RPMI8226 (cell line): ENCODE data around the gene LARGE1.

ENCODE experiments used
- DNase-seq: peaks from one replicate; pipeline ENCODE4 v3.0.0-alpha.2; 2015

Gene LARGE1

DNA sequence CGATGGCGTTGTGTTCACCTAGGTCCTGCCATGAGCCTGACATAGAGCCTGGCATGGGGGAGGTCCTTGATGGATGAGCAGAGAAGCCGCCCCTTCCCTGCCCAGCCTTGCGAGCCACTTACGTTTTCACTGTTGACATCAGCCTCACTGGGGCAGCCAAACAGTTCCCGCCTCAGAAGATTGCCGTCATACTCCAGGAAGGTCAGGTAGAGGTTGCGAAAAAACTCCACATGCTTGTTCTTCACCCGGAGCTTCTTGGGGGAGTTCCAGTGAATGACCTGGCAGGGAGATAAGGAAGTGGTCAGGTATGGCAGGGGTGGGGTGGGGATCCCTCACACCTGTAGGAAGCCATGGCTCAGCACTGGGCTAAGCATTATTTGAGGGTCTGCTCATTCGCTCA is 582.8 kb downstream of the LARGE1 start:
- DNase-seq = no peak

DNA sequence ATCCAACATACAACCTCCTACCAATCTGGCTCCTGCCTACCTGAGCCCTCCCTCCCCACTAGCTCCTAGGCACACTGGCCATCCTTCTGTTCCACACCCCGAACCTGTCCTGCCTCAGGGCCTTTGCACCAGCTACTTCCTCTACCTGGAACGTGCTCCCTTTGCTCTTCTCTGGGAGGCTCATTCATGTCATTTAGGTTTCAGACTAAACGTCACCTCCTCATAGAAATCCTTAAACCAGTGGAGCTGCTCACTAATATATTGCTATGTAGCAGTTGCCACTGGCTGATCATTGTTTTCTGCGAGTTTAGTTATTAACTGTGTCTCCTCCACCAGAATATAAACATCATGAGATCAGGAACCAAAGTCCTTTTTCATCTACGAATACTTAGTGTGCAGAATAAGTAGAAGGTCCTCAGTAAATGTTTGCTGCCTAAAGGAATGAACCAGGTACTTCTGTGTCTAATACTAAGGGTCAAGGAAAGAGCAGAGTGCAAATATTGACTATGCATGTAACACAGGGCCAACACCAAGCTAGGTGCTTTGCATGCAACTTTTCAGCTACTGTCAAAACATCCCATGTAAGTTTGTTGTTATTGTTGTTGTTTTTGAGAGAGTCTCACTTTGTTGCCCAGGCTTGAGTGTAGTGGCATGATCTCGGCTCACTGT is 584.5 kb downstream of the LARGE1 start:
- DNase-seq = no peak

DNA sequence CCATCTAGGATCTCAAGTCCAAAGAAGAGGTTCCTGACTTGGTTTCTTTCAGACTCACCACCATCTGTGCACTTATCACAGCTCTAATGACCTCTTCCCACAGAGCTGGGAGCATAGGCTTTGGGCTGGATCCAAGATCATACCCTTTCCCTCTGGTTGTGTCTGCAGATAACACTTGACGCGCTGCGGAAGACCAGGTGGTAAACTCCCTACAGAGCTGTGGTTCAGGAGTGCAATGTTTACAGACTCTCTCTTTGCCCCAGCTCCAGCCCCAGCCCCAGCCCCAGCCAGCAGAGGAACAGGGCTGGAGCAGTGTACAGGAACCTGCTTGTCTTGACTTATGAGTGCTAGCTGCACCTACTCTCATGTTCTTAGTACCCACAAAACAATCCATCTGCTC is 587.7 kb downstream of the LARGE1 start:
- DNase-seq = no peak

DNA sequence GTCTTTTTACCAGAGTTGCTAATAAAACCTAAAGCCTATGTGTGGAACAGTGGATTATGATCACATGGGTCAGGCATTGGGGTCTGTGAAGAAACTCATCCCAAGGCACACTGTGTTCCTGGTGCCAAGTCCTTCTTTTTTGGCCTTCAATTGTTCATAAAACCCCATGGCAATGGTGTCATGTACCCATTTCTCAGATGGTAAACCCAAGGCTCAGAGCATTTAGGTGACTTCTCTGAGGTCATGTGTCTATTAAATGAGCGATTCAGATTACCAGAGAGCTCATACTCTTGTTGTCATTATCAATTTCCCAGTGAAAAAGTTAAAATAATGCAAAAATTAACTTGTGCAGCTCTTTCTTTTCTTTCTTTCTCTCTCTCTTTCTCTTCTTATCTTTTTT is 589.3 kb downstream of the LARGE1 start:
- DNase-seq = no peak

DNA sequence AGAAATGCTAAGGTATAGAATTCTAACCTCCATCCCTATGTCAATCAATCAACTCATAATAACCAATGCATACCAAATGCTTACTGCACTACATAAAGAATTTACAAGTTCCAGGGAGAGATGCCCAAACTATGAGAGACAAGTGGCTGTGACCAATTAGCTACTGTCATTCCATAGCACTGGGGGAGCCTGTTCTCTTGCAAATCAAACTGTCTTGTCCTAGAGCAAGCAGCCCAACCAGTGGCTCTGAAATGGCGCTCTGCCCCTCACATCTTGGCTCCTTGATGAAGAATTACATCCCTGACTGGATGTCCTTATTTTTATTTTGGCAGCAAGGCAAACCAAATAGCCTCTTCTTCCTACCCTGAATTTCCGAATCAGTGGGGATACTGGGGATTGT is 589.7 kb downstream of the LARGE1 start:
- no peak for DNase-seq

DNA sequence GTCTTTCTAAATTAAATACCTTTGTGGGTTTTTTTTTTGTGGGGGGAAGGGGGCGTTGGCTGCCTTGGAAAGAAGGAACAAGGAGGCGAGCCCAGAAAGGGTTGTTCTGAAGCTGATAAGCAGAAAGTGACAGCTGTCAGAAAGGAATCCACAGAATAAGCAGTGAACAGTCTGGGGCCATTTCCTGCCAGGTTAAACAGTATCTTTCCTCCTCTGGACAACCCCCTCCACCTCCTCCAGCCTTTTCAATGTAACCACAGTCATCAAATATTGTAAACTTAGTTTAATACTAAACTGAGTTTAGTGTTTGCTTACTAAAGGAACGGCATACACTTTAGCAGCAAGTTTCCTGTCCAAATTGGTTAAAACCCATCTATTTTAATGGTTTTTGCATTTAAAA is 590.9 kb downstream of the LARGE1 start:
- DNase-seq = no peak

DNA sequence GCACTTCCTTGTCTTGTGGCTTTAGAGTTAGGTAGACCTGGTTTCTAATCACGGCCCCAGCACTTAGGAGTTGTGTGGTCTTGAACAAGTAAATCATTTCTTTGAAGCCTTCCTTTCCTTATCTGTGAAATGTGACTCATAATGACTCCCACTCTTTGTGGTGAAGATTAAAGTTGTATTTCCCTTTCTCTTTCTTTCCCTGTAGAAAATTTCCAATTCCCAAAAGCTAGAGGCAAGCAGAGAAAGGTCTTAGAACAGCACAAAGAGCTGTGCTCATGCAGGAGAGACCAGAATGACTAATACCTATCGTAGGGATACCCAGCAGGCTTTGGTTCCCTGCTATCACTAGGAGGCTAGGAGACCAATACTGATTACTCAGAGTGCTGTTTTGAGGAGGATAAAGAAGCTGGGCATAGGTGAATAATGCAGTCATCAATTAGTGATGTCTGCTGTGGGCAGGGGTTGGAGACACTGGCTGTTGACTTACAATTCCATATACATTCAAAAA is 591.4 kb downstream of the LARGE1 start:
- DNase-seq = no peak

DNA sequence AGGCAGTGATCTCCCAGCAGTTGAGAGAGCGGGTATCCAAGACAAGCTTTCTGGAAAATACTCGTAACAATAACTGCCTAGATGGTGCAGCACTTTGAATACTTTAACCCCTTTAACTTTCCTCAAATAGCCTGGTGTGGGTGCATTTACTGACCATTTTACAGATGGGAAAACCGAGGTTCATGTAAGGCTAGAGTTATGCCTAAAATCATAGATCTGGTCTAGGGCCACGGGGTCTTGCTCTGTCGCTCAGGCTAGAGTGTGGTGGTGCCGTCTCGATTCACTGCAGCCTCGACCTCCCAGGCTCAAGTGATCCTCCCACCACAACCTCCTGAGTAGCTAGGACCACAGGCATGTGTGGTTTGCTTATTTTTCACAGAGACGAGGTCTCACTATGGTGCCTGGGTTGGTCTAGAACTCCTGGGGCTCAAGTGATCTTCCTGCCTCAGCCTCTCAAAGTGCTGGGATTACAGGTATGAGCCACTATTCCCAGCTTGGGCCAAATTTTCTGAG is 592.9 kb downstream of the LARGE1 start:
- no peak for DNase-seq

DNA sequence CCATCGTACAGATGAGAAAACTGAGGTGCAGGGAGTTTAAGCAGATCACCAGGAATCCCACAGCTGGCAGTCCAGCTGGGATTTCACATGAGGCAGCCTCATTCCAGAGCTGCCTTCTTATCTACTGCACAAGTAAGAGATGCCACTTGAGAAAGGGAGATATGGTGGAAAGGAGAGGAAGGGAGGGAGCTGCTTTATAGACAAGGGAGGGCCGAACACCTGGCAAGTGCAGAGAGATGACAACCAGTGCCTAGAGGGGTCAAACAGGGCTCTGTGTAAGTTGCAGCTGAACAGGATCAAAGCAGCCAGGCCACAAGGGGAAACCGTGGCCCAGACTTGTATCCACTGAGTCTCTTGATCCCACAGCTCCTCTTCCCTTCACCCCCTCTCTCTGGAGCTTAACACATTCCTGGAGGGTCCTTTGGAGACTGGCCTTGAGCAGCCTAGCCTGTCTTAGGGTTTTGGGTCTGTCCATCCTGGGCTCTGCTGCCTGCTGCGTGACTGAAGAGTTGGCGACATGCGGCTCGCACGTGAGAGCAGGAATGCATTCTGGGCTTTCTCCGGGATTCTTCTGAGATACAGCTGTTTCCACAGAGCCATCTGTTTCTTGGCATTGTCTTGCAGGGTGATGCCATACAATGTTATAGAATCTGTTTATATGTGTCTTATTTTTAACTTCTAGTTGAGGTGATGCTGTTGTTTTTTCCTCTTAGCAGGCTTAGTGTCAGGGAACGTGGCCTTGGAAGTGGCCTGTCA is 593.6 kb downstream of the LARGE1 start:
- DNase-seq = no peak

DNA sequence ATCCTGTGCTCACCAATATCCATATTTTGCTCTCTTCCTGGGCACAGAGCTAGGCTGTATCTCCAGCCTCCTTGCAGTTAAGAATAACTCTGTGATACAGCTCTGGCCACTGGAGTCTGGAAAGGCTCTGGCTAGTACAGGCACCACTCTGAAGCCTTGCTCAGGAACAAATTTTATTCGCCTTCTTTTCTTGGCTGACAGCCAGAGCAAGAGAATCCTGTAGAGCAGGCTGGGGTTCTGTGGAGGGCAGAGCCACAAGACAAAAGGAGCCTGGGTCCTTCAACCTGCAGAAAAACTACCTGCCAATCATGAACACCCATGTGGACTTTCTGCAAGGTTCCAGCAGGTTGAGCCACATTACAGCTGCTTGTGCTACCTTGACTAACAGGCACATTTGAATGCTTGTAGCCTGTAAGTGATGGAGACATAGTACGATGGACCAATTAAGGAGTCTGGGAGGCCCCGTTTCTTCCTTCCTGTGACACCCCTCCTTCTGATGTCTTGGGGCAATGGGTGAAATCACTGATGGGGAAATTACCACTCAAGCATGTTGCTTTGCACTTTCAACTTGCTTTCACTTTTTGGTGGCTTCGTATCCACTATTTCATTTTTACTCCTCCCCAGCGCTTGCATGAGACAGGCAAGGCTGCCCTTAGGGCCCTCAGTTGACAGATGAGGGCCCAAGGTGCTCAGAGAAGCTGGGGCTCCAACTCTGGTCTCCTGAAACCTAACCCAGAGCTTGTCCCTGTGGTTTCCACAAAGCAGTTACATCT is 594.9 kb downstream of the LARGE1 start:
- DNase-seq = no peak

DNA sequence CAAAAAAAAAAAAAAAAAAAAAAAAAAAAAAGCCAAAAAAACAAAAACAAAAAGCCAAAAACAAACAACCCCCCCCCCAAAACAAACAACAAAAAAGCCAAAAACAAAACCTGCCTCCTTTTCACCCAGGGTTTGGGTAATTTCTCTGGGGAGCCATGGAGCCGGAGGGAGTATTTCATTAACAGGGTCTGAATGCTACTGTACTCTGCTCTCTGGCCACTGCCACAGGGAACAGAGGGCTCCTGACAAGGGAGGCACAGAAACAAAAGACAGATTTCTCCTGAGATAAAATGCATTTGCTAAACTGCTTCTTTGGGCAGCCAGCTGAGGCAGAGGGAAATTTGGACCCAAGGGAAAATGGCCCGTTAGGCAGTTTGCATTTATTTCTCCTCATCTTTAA is 596.0 kb downstream of the LARGE1 start:
- no peak for DNase-seq

DNA sequence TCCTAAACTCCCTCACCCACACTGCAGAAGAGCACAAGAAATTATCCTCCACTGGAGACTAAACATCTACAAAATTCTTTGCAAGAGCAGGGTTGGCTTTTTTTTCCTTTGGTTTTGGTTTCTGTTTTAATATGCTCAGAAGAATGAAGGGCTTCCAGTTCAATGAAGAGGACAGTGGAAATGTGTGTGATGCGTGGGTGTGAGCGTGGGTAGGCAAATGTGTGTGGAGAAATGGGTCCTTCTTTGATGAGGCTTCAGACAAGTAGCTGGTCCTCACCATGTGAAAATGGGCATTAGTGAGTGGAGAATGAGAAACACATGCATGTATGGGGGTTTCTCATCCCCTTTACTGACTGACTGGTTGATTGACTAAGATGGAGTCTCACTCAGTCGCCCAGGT is 598.8 kb downstream of the LARGE1 start:
- DNase-seq = no peak

DNA sequence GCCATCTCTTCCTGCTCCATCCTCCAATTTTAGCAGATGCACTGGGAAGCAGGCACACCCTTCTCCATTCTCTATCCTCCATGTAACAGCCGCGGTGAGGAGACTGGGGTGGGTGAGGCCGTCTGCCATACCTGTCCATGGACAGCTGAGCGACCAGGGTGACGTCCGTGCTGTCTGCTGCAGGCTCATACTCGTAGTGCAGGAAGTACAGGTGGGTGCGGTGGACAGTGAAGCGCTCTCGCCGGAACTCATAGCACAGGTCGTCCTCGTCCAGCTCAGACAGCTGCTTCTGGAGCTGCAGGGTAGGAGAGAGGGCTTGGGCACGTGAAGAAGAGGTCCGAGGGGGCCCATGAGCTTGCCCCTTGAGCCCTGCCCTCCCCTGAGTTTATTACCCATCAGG is 604.3 kb downstream of the LARGE1 start:
- no peak for DNase-seq

DNA sequence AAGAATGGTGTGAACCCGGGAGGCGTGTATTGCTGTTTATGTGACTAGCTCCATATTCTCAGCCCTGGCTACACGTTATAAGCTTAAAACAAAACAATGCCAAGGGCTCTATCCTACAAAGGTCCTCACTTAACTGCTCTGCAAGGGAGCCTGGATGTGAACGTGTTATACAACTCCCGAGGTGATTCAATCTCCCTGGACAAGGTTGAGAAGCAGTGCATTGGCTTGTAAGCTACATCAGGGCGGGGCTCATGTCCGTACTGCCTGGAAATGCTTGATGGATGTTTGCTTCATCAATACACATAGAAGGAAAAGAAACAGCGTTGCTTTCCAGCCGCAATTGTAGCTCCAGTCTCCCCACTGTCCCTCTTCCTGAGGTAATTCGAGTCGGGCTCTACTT is 605.2 kb downstream of the LARGE1 start:
- no peak for DNase-seq

DNA sequence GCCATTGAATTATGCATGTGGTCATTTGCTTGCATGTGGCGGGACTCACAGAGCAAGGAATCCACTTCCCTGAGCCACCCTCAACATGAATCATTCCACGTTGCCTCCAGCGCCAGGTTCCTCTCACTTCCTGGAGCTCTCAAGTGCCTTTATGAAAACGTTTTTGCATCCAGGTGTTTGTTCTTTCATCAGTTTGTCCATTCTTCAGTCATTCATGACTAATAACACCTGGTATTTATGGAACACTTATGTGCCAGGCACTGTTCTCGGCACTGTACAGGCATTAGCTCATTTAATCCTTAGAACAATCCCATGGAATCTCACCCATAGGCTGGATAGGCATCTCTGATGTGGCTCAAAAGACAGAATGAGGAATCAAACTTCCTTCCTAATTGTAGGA is 606.0 kb downstream of the LARGE1 start:
- no peak for DNase-seq

DNA sequence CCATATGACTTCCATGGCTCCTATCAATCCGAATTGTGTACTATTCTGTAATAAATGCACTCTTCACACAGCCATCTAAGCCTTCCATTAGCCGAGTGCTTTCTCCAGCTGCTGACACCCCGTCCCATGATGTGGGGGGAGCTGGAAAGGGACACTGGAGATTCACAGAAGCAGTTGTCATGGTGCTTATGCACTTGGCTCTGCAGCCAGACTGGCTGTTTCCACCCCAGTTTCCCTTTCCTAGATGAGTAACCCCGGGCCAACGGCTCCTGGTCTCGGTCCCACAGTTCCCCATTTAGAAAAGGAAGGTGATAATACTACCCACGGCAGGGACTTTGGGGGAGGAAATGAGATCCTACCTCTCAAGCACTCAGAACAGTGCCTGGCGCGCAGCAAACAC is 617.2 kb downstream of the LARGE1 start:
- DNase-seq = no peak

DNA sequence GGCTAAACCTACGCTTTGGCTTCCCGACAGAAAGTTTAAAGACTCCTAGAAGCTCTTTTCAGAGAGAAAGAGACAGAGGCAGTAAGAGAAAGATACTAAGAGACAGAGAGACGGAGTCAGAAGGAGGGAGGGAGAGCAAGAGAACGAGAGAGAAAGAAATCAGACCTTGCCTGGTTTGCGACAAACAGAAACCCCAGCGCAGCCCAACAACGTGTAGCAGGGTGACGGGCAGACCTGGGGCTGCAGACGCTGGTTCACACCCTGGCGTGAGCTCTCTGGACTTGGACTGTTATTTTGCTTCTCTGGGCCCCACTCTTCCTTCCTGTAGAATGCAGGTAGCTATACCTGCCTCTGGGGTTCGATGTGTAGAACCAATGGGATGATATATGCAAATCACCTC is 617.7 kb downstream of the LARGE1 start:
- DNase-seq = no peak

DNA sequence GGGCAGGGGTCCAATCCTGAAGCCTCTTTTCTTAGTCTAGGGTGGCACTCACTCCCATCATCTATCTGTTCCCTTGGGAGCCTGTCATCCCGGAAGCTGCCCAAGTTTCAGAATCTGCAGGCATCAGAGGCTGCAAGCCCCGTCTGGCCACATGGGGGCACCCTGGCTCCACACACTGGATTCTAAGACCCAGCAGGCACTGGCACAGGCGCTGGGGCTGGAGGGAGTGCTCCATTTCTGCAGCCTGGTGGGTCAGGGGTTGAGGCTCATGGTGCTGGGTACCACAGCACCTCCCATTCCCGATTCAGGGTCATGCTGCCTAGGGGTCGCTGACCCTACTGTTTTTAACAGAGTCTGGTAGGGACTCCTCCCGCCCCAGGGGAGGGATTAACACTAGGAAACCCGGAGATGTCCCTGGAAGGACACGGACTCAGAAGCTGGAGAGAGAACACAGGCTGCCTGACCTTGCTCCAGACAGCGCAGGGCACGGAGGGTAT is 618.2 kb downstream of the LARGE1 start:
- DNase-seq = peak; percentile 71

DNA sequence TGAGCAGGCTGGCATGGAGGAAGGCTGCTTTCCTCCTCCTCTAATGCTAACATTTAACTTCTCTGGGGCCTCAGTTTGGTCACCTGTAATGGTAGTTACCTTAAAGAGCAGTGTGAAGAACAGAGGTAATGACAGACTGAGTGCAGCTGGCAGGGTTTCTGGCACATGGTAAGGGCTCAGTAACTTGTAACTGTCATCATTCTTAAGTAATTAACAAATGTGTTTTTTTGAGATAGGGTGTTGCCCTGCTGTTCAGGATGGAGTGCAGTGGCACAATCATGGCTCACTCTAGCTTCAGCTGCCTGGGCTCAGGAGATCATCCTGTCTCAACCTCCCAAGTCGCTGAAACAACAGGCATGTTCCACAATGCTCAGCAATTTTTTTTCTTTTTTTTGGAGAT is 620.1 kb downstream of the LARGE1 start:
- DNase-seq = no peak

DNA sequence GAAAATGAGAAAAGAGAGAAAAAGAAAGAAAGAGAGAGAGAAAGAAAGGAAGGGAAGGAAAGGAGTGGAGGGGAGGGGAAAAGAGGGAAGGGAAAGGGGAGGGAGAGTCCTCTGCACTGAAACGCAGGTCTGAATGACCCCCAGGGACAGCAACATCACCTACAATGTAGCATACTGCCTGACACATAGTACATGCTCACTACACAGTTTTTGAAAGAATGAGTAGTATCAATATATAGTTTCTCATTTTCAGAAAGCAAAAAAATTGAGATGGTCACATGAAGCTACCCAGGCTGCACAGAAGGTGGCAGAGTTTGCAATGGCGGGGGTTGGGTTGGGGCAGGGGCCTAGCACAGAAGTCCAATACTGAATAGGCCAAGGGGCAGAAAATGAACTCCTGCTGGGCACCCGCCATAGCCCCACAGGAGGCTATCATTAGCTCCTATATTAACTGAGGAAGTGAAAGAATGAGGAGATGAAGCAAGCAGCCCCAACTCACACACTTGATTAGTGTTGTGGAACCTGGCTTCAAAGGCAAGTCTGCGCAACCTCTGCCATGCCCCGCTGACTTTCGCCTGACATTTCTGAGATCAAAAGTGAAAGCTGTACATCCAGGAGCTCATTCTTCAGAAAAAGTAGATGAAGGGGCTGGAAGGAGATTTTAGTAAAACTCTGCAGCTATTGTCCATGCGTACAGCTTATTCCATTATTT is 620.9 kb downstream of the LARGE1 start:
- DNase-seq = peak; percentile 12

DNA sequence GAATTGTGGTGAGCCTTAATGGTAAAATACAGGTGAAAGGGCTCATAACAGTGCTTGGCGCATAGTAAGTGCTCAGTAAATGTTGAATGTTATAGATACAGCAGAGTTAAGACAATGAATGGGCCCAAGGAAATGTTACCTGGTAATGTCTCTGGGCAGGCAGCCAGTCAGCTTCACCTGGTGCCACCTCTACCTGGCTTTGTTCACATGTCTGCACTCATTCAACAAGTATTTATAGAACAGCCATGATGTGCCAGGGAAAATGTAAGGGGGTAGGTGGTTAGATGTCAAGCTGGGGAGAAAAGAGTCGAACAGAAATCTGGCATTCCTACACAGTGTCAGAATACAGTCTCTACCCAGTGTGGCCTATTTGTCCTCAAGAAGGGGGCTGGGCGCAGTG is 623.3 kb downstream of the LARGE1 start:
- DNase-seq = no peak

DNA sequence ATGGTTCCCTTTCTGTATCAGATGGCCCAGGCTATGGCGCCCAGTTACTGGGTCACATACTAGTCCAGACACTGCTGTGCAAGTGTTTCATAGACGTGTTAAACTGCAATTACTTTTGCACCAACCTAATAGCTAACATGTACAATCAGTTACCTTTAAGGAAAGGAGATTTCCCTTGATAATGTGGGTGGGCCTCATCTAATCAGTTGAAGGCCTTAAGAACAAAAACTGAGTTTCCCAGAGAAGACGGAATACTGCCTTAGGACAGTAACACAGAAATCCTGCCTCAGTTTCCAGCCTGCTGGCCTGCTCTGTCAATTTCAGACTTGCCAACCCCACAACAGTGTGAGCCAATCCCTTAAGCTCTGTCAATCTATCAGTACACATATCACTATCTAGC is 632.2 kb downstream of the LARGE1 start:
- no peak for DNase-seq

DNA sequence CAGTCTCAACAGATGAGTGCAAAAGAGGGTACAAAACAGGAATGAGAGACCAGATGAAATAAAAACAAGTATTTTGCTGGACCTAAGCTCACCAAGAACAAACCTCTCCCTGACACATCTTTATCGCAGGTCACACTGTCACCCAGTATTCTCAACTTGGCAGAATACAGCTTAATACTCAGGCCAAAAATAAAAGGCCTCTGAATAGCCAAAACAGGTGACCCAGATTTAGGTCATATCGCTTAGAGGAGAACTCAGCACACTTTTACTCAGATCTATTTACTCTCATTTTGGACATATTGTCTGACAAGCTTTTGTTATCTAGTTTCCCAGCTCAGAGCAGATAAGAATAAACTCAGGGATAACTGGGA is 645.2 kb downstream of the LARGE1 start:
- DNase-seq = no peak
